Fibroblast of lung (primary cell): Measurements from ENCODE around the gene CDH15. TPM values are rescaled to one million over a fixed set of nuclear protein-coding genes. Genes with fewer than 3 reads are reported as not detected.
"Not testable (repeated sequence)": the region's sequence is repeated elsewhere in the genome, so short reads cannot be mapped to it uniquely, and the experiment has no call there.

Experiments
- DNase-seq, 2 donors: peaks; one replicate each; pipeline versions ENCODE4 v3.0.0 to v3.0.0-alpha.2; 2010; ENCODE audit warnings: low read depth in 2 of 2
- H2AFZ ChIP-seq: 2 replicates; pipeline ENCODE4 v1.5.1; 2012; ENCODE audit warnings: low read length, control low read depth, inconsistent platforms
- H3K27ac ChIP-seq: 2 replicates; pipeline ENCODE4 v1.5.1; 2011; ENCODE audit warnings: low read length, control low read depth; ENCODE audit not compliant: insufficient read depth
- H3K27me3 ChIP-seq: 2 replicates; pipeline ENCODE4 v1.5.1; 2011; ENCODE audit warnings: mild to moderate bottlenecking, low read length; ENCODE audit not compliant: control insufficient read depth, insufficient read depth
- H3K36me3 ChIP-seq: 2 replicates; pipeline ENCODE4 v1.5.1; 2011; ENCODE audit warnings: low read length; ENCODE audit not compliant: control insufficient read depth, insufficient read depth
- H3K4me1 ChIP-seq: 2 replicates; pipeline ENCODE4 v1.5.1; 2011; ENCODE audit warnings: low read length; ENCODE audit not compliant: control insufficient read depth, insufficient read depth; ENCODE audit errors: extremely low read depth
- H3K4me2 ChIP-seq: 2 replicates; pipeline ENCODE4 v1.5.1; 2011; ENCODE audit warnings: low read length, control low read depth; ENCODE audit not compliant: insufficient read depth; ENCODE audit errors: extremely low read depth
- H3K4me3 ChIP-seq, 4 experiments: fragments of 200-600 bp in 1 of 4; sonication (generic) in 1 of 4; replicated peaks in 1 of 4; 2 replicates each; pipeline ENCODE4 v1.5.1; 2011 to 2016; ENCODE audit warnings: low read length in 4 of 4, low read depth in 3 of 4, mild to moderate bottlenecking in 3 of 4, control low read depth in 2 of 4, inconsistent platforms in 1 of 4, mixed read lengths in 1 of 4; ENCODE audit not compliant: insufficient read depth in 1 of 4; ENCODE audit errors: control extremely low read depth in 1 of 4
- H3K79me2 ChIP-seq: 2 replicates; pipeline ENCODE4 v1.5.1; 2012; ENCODE audit warnings: mild to moderate bottlenecking, low read length, inconsistent platforms; ENCODE audit not compliant: control insufficient read depth, insufficient read depth
- H3K9ac ChIP-seq: 2 replicates; pipeline ENCODE4 v1.5.1; 2011; ENCODE audit warnings: mild to moderate bottlenecking, low read length, control low read depth; ENCODE audit not compliant: insufficient read depth
- H3K9me3 ChIP-seq: 2 replicates; pipeline ENCODE4 v1.5.1; 2012; ENCODE audit warnings: low read depth, low read length; ENCODE audit not compliant: control insufficient read depth, insufficient read depth
- H4K20me1 ChIP-seq: 2 replicates; pipeline ENCODE4 v1.5.1; 2011; ENCODE audit warnings: low read length; ENCODE audit not compliant: control insufficient read depth, insufficient read depth; ENCODE audit errors: extremely low read depth
- EZH2 ChIP-seq: IDR thresholded peaks from 2 replicates; pipeline ENCODE4 v1.5.1; 2012; ENCODE audit warnings: low read length, control low read depth, mild to moderate bottlenecking; ENCODE audit errors: missing control alignments
- polyA plus RNA-seq, 2 donors: library from polyadenylated mRNA; depleted of rRNA in 1 of 2; stranded (reverse) in 1 of 2; unstranded in 1 of 2; fragments of >200 nt; gene quantifications; 2 replicates each; pipeline ENCODE4 v1.2.1, GENCODE V29; 2011 to 2012; ENCODE audit warnings: missing spikeins in 1 of 2
- total RNA-seq: library from RNA; depleted of rRNA; stranded (reverse); fragments of >200 nt; gene quantifications from 2 replicates; pipeline ENCODE4 v1.2.1, GENCODE V29; 2014
- TF ChIP-seq, protein P1 (sequence below), 2 donors: IDR thresholded peaks in 1 of 2; conservative IDR thresholded peaks in 1 of 2; 1 replicate in 1 of 2; 2 replicates in 1 of 2; pipeline ENCODE4 v1.5.1; 2011 to 2012; ENCODE audit warnings: low read length in 2 of 2, control low read depth in 1 of 2, inconsistent platforms in 1 of 2, low read depth in 1 of 2, mild to moderate bottlenecking in 1 of 2

CDH15 gene
- total and polyA plus RNA-seq, 2 donors (not counting 1 experiment from before 2014, with no cell fraction given) = 0.10 to 0.99 TPM

DNA sequence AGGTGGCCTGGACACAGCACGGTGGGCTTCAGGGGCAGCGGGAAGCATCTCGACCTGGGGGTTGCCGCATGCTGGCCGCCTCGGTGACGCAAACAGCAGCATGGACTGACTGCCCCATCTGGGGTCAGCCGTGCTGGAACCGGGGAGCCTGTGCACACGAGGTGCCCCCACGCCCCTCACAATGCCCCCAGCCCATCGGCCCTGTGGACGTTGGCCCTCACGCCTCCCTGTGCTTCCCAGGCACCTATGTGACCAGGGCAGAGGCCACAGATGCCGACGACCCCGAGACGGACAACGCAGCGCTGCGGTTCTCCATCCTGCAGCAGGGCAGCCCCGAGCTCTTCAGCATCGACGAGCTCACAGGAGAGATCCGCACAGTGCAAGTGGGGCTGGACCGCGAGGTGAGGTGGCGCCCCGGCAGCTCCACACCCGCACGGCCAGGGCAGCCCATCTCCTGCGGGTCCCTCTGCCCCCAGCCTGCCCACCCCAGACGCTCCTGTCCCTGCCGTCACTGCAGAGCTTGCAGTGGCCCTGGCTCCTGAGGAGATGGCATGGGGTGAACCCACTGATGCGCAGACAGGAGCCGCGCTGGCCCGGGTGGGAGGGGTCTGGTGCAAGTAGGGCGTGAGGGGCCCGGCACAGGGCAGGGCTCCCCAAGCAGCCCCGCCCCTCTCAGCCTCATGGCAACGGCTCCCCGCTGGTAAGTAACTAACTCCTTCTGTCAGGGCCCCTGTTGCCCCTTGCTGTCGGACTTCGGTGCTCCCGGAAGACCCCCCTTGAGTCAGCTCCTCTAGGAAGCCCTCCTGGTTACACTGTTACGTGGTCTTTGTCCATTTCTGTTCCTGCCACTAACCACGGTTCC is 13.6 kb downstream of the CDH15 start:
- H3K27me3 ChIP-seq = peaks cover 5% of the 10 kb centered on the region
- TF ChIP-seq, protein P1, sequence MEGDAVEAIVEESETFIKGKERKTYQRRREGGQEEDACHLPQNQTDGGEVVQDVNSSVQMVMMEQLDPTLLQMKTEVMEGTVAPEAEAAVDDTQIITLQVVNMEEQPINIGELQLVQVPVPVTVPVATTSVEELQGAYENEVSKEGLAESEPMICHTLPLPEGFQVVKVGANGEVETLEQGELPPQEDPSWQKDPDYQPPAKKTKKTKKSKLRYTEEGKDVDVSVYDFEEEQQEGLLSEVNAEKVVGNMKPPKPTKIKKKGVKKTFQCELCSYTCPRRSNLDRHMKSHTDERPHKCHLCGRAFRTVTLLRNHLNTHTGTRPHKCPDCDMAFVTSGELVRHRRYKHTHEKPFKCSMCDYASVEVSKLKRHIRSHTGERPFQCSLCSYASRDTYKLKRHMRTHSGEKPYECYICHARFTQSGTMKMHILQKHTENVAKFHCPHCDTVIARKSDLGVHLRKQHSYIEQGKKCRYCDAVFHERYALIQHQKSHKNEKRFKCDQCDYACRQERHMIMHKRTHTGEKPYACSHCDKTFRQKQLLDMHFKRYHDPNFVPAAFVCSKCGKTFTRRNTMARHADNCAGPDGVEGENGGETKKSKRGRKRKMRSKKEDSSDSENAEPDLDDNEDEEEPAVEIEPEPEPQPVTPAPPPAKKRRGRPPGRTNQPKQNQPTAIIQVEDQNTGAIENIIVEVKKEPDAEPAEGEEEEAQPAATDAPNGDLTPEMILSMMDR (conservative IDR thresholded peaks at IDR 0.05 in 1 of 2, IDR thresholded peaks at IDR 0.05 in 1 of 2; ENCODE audit: low read depth in 1 of 2, low read length in 2 of 2) = no peak
- TF ChIP-seq EZH2 = no peak

DNA sequence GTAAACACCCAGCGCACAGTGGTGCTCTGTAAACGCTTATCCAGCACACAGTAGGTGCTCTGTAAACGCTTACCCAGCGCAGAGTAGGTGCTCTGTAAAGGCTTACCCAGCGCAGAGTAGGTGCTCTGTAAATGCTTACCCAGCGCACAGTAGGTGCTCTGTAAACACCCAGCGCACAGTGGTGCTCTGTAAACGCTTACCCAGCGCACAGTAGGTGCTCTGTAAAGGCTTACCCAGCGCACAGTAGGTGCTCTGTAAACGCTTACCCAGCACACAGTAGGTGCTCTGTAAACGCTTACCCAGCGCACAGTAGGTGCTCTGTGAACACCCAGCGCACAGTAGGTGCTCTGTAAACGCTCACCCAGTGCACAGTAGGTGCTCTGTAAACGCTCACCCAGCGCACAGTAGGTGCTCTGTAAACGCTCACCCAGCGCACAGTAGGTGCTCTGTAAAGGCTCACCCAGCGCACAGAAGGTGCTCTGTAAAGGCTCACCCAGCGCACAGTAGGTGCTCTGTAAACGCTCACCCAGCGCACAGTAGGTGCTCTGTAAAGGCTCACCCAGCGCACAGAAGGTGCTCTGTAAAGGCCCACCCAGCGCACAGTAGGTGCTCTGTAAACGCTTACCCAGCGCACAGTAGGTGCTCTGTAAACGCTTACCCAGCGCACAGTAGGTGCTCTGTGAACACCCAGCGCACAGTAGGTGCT is 14.5 kb downstream of the CDH15 start:
- H3K4me3 ChIP-seq, H3K9ac ChIP-seq, H3K9me3 ChIP-seq, H3K36me3 ChIP-seq, H2AFZ ChIP-seq, H3K4me2 ChIP-seq, H4K20me1 ChIP-seq, DNase-seq, H3K27ac ChIP-seq, H3K79me2 ChIP-seq, H3K4me1 ChIP-seq, H3K27me3 ChIP-seq: not testable (repeated sequence)

More for the DNA sequence above, 13.6 kb downstream of the CDH15 start:
- H3K9ac ChIP-seq = no peak overlapping the region
- H3K4me2 ChIP-seq = no peak overlapping the region
- DNase-seq = no peak
- no peak overlapping the region for H3K4me3 ChIP-seq
- no peaks in the 10 kb centered on the region for H3K79me2 ChIP-seq
- no peaks in the 10 kb centered on the region for H3K36me3 ChIP-seq
- H2AFZ ChIP-seq = no peak overlapping the region
- no peaks in the 10 kb centered on the region for H3K9me3 ChIP-seq
- H3K4me1 ChIP-seq = no peaks in the 10 kb centered on the region
- H3K27ac ChIP-seq = no peak overlapping the region
- no peaks in the 10 kb centered on the region for H4K20me1 ChIP-seq

- not testable (repeated sequence) for H3K9me3 ChIP-seq, H4K20me1 ChIP-seq, H3K4me2 ChIP-seq, H3K9ac ChIP-seq, H3K79me2 ChIP-seq, DNase-seq, H3K27me3 ChIP-seq, H3K27ac ChIP-seq, H3K4me1 ChIP-seq, H3K4me3 ChIP-seq, H3K36me3 ChIP-seq, H2AFZ ChIP-seq
Observed at GRCh38 chr16:89186593-89187031, 15.1 kb downstream of the CDH15 start.
